Measurements from ENCODE around the gene SELENON.

Gene SELENON

DNA sequence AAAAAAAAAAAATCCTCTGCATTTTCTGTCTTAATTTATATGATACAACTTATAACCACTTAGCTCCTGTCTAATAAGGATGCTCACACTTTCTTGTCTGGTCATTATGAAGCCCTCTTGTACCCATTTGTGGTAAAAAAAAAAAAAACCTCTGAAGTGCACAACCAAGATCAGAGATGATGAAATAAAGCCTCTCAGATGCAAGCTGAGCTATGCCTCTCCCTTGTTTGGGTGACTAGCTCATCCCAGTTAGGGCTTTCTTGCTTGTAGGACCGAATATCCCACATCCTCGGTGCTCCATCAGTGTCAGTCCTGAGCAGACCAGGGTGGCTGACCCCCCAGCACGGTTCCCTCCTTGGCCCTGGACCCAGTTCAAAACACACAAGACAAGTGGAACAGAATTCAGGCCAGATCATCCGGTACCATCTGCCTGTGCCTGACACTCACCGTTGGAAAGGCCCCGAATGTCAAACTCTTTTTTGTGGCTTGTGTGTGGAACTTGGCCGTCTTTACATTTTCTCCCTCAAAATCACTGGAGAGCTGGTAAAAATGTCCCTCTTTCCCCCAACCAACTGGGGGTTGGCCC lies 6.3 kb upstream of the SELENON start:
- no peak for DNase-seq (ENCODE audit: low read depth in 2 of 2)
- TF ChIP-seq, protein P1, sequence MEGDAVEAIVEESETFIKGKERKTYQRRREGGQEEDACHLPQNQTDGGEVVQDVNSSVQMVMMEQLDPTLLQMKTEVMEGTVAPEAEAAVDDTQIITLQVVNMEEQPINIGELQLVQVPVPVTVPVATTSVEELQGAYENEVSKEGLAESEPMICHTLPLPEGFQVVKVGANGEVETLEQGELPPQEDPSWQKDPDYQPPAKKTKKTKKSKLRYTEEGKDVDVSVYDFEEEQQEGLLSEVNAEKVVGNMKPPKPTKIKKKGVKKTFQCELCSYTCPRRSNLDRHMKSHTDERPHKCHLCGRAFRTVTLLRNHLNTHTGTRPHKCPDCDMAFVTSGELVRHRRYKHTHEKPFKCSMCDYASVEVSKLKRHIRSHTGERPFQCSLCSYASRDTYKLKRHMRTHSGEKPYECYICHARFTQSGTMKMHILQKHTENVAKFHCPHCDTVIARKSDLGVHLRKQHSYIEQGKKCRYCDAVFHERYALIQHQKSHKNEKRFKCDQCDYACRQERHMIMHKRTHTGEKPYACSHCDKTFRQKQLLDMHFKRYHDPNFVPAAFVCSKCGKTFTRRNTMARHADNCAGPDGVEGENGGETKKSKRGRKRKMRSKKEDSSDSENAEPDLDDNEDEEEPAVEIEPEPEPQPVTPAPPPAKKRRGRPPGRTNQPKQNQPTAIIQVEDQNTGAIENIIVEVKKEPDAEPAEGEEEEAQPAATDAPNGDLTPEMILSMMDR (IDR thresholded peaks at IDR 0.05; ENCODE audit: low read depth, low read length): no peak
- H3K4me3 ChIP-seq (replicated peaks in 1 of 2; ENCODE audit: low read depth in 2 of 2, low read length in 2 of 2): no peak overlapping the region

DNA sequence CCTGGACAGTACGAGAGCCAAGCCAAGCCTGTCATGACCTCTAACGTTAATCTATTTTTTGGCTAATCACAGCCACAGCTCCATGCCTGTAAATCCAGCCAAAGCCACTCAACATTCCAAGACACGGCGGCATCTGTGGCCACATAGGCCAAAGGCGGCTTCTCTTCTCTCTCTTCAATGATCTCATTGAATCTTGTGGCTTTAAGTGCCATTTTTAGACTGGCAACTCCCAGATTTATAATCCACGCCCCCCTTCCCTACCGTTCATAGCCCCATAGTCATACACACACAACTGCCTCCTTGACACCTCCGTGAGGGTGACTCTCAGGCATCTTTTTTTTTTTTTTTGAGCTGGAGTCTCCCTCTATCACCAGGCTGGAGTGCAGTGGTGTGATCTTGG lies 5.7 kb upstream of the SELENON start:
- no peak overlapping the region for H3K4me3 ChIP-seq (replicated peaks in 1 of 2; ENCODE audit: low read depth in 2 of 2, low read length in 2 of 2)
- DNase-seq (ENCODE audit: low read depth in 2 of 2): no peak
- TF ChIP-seq, protein P1 (IDR thresholded peaks at IDR 0.05; ENCODE audit: low read depth, low read length): no peak

DNA sequence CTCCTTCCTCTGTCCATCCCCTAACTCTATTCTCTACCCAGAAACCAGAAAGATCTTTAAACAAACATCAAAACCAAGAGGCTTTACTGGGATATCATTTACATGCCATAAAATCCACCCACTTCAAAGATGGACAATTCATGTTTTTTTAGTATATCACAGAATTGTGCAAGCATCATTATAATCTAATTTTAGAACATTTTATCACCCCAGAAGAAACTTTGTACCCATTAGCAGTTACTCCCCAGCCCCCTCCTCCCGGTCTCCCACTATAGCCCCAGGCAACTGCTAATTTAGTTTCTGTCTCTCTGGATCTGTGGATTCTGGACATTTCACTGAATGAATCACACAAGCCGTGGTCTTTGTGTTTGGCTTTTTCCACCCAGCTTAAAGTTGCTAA lies 4.8 kb upstream of the SELENON start:
- H3K4me3 ChIP-seq (replicated peaks in 1 of 2; ENCODE audit: low read depth in 2 of 2, low read length in 2 of 2): no peak overlapping the region
- TF ChIP-seq, protein P1 (IDR thresholded peaks at IDR 0.05; ENCODE audit: low read depth, low read length): no peak
- no peak for DNase-seq (ENCODE audit: low read depth in 2 of 2)

DNA sequence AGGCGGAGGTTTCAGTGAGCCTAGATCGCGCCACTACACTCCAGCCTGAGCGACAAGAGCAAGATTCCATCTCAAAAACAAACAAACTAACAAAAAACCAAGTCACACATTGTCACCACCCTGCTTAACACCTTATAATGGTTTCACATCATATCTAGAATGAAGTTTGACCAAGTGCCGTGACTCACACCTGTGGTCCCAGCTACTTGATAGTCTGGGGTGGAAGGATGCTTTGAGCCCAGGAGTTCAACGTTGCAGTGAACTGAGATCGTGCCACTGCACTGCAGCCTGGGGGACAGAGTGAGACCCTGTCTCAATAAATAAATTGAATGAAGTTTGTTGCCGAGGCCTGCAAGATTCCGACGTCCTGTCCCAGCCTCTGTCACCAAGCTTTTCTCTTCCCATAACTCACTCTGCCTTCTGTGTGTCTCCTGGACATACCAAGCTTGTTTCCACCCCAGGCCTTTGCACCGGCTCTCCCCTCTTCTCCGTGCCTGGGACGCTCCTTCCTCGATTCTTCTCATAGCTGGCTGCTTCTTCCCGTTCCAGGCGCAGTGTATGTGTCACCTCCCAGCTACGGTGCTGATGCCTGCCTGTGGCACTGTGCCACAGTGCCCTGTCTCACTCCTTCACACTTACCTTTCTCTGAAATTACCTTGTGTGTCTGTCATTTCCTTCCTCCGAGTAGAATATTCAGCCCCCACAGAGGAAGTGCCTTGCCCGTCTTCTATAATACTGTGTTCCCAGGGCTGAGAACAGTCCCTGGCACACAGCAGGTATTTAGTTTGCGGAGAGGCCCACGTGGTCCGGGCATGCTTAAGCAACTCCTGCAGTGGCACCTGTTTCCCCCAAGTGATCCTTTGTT lies 3.8 kb upstream of the SELENON start:
- DNase-seq (ENCODE audit: low read depth in 2 of 2): no peak
- no peak overlapping the region for H3K4me3 ChIP-seq (replicated peaks in 1 of 2; ENCODE audit: low read depth in 2 of 2, low read length in 2 of 2)
- TF ChIP-seq, protein P1 (IDR thresholded peaks at IDR 0.05; ENCODE audit: low read depth, low read length): no peak

DNA sequence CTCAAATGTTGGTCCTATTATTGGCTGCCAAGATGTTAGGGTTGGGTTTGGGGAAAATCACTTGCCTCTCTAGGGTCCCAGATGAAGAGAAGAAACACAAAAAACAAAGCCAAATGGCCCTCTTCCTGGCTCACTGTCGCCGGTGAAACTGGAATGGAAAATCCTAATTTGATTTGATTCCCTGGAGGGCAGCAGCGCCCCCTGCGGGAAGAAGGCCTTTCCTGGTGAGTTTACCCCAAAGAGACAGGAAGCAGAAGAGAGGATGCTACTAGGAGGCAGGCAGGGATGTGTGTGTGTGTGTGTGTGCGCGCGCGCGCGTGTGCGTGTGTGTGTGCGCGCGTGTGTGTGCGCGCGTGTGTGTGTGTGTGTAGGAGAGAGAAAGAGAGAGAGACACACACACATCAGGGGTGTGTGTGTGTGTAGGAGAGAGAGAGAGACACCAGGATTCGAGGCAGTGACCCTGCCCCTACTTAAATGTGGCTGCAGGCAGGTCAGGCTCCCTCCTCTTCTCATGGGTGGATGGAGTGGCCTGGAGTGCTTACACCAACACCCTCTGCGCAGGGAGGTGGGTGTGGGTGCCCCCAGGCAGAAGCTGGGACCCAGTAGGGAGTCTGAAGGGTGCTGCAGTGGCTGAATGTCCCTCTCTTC lies 3.1 kb upstream of the SELENON start:
- H3K4me3 ChIP-seq (replicated peaks in 1 of 2; ENCODE audit: low read depth in 2 of 2, low read length in 2 of 2): no peak overlapping the region
- DNase-seq (ENCODE audit: low read depth in 2 of 2): peak; percentile 81 to 85
- TF ChIP-seq, protein P1 (IDR thresholded peaks at IDR 0.05; ENCODE audit: low read depth, low read length): peak; percentile 88

DNA sequence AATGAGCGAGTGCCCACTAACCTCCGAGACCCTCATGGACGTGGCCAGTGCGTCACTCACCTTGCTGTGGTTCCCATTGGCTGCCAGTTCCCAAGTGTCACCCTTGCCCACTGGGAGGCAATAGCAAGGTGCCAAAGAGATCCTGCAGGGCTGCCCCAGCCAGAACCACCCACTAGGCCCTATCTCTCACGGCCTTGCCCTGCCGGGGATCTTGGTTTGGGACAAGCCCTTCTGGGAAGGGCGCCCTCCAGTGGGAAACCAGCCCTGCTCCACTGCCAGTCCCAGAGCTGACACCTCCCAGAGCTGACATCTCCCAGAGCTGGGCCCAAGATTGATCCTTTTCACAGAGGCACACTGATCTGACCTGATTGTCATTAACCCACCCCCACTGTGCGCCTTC lies 2.1 kb upstream of the SELENON start:
- peak; percentile 42 for DNase-seq (ENCODE audit: low read depth in 2 of 2)
- H3K4me3 ChIP-seq (replicated peaks in 1 of 2; ENCODE audit: low read depth in 2 of 2, low read length in 2 of 2): no peak overlapping the region
- TF ChIP-seq, protein P1 (IDR thresholded peaks at IDR 0.05; ENCODE audit: low read depth, low read length): peak; percentile 54

All from cardiac fibroblast (primary cell).